Amygdala (tissue), 56 donors: ENCODE results near the gene SMG6.
"Not testable (repeated sequence)": the region's sequence is repeated elsewhere in the genome, so short reads cannot be mapped to it uniquely, and the experiment has no call there.

Experiments
- DNase-seq, 56 donors: peaks; one replicate each; lab custom pipeline; 2025; lab: John Stamatoyannopoulos, UW

Gene SMG6

GRCh38 chr17:2156666-2157065 lies 146.9 kb downstream of the SMG6 start:
- DNase-seq: no peak

- no peak for DNase-seq
Measured at GRCh38 chr17:2155573-2155972, 148.0 kb downstream of the SMG6 start.

DNA sequence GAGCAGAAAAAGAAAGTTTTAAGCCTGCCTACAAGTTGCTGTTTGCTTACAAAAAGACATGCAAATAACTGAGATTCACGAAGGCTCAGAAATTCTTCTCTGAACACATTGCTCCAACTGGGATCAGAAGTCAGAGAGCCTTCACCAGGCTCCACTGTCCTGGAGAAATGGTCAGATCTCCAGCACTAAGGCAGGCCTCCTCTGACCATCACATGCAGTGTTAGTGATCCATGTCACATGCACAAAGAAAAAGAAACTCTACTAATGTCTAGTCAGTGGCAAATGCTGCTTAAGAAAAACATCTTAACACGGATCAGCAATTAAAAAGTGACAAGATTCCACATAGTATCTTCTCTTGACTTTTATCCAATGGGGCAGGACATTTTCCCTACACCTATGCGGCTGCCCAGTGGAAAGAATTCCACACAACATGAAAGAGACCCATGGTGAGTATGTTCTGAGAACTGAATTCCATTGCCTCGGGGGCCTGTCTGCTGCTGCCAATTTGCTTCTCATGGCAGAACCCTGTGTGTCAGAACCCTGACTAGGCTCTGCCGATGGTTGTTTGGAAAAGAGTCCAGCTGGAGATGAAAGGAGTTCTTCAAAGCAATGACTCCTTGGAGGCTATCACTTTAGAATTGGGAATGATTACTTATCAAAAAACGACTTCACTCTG lies 152.1 kb downstream of the SMG6 start:
- DNase-seq: no peak

DNA sequence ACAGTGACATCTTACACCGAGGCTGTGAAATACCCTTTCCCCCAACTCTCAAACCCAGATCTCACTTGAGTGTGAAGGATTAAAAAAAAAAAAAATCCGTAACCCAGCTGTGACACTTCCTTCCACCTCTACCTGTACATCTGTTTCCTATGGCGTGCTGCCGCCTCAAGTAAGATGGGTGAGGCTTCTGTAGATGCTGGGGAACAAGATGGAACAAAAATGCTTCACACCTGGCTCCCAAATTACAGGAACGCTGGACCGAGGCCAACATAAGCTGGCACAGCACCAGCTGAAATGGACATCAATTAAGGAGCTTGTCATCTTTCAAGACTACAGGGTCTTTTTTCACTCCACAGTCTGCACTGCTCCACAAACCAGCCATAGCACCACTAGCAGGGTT lies 152.8 kb downstream of the SMG6 start:
- DNase-seq: no peak

- DNase-seq: no peak
Measured at GRCh38 chr17:2149934-2150333, 153.7 kb downstream of the SMG6 start.

DNA sequence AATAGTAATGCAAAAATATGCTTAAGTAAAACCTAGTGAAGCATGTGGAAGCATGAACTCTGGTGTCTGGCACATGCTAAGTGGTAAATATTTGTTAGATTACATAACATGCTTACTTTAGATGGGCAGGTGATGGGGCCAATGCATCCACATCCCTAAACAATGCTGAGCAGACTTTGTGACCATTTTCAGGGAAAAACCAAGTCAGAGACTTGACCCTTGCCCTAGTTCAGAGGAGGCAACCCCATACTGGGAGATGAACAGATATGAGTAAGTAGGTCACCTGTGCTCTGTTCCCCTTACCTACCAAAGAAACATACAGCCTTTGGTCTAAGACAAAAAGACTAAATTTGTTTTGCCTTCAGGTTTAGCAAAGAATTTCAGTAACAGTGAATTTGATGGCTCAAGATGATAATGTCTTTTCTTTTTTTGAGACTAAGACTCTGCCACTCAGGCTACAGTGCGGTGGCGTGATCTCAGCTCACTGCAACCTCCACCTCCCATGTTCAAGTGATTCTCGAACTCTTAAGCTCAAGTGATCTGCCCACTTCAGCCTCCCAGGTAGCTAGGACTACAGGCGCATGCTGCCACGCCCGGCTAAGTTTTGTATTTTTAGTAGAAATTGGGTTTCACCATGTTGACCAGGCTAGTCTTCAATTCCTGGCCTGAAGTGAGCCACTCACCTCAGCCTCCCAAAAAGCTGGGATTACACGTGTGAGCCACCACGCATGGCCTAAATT lies 157.3 kb downstream of the SMG6 start:
- no peak for DNase-seq

GRCh38 chr17:2144701-2145100 lies 158.9 kb downstream of the SMG6 start:
- DNase-seq: no peak

GRCh38 chr17:2143332-2143731 lies 160.3 kb downstream of the SMG6 start:
- DNase-seq: no peak

DNA sequence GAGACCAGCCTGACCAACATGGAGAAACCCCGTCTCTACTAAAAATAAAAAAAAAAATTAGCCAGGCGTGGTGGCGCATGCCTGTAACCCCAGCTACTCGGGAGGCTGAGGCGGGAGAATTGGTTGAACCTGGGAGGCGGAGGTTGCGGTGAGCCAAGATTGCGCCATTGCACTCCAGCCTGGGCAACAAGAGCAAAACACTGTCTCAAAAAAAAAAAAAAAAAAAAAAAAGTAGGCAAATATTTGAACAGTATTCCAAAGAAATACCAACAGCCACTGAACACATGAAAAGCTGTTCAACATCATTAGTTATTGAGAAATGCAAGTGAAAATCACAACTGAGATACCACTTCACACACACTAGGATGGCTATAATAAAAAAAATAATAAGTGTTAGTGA lies 160.9 kb downstream of the SMG6 start:
- not testable (repeated sequence) for DNase-seq

DNA sequence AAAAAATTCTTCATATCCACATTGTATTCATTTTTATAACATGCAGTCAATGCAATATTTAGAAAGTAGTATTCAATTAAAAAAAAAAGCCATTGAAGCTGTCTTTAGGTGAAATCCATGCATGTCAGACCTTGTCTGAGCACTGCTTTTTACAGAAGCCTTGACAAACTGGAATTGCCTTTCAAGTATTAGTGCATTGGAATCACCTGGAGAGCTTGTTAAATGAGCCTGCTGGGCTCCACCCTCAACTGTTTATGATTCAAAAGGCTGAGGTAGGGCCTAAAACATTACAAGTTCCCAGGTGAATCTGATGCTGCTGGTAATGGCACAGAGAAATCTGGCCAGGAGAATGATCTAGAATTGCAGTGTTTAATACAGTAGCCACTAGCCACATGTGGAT lies 162.9 kb downstream of the SMG6 start:
- no peak for DNase-seq

GRCh38 chr17:2138761-2139160 lies 164.8 kb downstream of the SMG6 start:
- DNase-seq: no peak

GRCh38 chr17:2138318-2138717 lies 165.3 kb downstream of the SMG6 start:
- no peak for DNase-seq

- no peak for DNase-seq
Measured at GRCh38 chr17:2137342-2138098, 166.1 kb downstream of the SMG6 start.

DNA sequence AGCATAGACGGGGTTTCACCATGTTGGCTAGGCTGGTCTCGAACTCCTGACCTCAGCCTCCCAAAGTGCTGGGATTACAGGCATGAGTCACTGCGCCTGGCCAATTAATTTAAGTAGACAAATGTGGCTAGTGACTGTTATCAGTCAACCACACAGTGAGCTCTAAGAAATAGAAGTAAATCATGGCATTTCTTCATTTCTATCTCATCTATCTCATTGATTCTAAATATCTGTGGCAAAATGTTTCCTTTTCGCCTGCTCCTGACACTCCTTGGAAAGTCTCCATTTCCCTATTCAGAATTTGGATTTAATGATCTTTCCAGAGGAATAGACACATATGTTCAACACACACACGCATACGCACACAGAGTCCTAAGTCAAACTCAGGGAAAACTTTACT lies 167.3 kb downstream of the SMG6 start:
- no peak for DNase-seq

DNA sequence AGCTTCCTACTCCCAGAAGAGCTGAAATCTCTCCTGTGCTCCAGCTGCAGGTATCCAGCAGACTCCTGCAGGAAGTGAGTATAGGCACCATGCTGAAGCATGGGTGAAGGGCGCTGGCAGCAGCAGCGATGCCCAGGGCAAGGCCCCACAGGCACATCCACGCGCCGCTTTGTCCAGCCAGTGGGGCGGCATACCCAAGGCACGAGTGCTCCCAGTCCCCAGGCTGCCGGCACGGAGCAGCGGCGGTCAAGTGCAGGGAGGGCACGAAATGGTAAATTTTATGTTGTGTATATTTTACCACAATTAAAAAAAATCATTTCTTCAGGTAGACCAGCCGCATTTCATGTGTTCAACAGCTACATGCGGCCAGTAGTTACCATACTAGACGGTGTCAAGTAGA lies 175.6 kb downstream of the SMG6 start:
- DNase-seq: no peak

DNA sequence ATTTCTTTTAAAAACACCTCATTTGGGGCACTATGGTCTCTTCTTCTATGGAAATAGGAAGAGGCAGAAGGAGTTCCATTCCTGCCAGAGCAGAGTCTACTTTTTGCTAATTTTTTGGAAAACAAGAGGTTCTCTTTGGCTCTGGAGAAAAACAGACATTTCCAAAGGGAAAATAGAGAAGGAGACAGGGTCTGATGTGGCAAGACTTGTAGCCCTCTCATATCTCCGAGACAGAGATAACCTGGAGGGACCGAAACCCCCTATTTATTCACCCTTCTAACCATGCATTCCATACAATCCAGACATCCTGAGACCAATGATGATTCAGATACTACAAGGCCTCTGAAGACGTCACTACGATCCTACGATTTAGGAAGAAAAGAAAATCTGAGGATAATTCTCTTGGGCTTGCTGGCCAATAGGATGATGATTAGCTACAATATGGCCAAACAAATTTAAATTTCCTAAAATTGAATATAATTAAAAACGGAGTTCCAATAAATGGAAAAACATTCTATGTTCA lies 178.5 kb downstream of the SMG6 start:
- DNase-seq: no peak

DNA sequence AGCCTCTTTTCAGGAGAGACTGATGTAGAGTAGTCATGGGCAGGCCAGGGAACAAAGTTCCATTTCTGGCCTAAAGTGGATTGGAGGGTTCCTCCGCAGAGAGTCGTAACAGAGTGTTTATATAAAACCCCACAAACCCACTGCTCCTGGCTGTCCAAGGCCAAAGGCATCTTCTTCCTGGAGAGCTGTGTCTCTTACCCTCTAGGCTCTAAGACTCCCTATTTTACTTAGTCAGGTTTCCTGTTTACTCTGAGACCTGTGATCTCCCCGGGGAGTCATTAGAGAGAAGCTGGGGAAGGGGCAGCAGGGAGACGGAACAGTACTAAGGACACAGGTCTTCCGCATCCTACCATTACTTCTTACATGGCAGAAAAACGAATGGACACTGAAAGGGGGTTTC lies 179.2 kb downstream of the SMG6 start:
- DNase-seq: no peak

- peak in 10 of 56 donors; percentile 7 to 35 (median 22) for DNase-seq
Measured at GRCh38 chr17:2123375-2124251, 180.0 kb downstream of the SMG6 start.

DNA sequence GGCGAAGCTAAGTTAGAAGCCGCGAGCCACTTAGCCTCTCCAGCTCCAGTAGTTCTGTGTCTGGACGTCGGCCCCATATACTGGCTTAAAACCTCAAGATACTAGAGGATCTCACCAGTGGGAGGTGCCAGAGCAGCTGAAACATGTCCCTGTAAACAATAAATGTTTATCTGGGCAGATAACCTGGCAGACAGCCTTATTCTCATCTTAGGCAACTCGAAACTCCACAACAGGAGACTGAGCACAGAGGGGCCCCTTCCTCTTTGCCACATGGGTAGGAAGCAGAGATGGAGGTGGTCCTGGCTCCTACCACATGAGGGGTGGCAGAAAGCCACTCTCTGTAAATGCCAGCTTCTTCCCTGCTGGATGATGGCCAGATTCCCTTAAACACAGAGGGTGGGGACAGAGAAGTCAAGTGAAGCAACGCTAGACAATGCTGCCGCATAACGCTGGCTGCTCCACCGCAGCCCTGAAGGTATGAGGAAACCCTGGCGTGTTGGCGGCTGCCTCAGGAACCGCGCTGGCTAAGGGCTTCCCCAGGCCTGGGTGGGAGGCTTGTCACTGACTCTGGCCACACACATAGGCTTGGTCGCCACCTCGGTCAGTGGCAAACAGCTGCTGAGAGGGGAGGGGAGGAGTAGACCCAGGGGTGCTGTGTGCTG lies 180.8 kb downstream of the SMG6 start:
- peak in 23 of 56 donors; percentile 5 to 62 (median 24) for DNase-seq
